B cell (primary cell): Measurements from ENCODE around the gene TGFBR2.

ENCODE experiments used
- CTCF ChIP-seq: fragments of 200-600 bp; IDR thresholded peaks from one replicate; pipeline ENCODE4 v1.8.0; 2022; ENCODE audit warnings: antibody characterized with exemption, mild to moderate bottlenecking
- EZH2 ChIP-seq: IDR thresholded peaks from 2 replicates; pipeline ENCODE4 v1.6.1; 2012; ENCODE audit warnings: borderline replicate concordance, low read depth, mild to moderate bottlenecking, moderate library complexity, low read length; ENCODE audit not compliant: insufficient read depth, poor library complexity, severe bottlenecking

DNA sequence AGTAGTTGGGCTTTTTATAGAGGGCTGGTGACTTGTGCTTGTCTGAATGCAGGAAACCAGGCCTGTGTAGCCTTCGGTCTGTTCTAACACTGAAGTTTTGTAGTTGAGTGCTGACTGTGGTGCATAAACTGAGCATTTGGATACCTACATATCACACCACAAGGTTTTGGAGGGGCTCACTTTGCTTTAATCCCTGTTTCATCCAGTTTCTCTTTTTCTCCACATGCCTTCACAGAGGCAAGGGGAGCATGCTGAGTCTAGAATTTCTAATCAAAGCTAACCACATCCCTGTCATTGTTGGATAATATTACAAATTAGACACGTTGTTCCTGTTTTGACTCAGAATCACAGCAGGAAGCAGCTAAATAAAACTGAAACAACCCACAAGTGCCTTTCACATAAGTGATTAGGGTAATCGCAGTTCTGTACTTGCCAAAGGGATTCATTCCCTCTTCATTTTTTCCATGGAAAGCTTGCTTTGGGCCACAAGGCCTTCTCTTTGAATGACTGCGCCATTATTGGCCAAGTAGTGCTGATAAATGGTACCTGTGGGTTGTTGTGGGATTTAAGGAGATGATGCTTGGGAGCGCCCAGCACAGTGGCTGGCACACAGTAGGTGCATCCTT is 48.9 kb downstream of the TGFBR2 start:
- TF ChIP-seq EZH2 (no peak), CTCF (no peak)
